HFF-Myc (cell line): ENCODE measurements around the gene ANGEL2.

ENCODE experiments used
- DNase-seq: peaks from one replicate; pipeline ENCODE4 v3.0.0-alpha.2; 2011; ENCODE audit warnings: low read depth; ENCODE audit errors: extremely low read depth
- H3K4me3 ChIP-seq: replicated peaks from 2 replicates; pipeline ENCODE4 v1.5.1; 2011; ENCODE audit warnings: low read depth, mild to moderate bottlenecking, control low read depth, low read length
- TF ChIP-seq, protein P1 (sequence below): IDR thresholded peaks from 2 replicates; pipeline ENCODE4 v1.5.1; 2012; ENCODE audit warnings: mild to moderate bottlenecking, low read depth, low read length, control low read depth; ENCODE audit errors: missing control alignments

Gene ANGEL2

DNA sequence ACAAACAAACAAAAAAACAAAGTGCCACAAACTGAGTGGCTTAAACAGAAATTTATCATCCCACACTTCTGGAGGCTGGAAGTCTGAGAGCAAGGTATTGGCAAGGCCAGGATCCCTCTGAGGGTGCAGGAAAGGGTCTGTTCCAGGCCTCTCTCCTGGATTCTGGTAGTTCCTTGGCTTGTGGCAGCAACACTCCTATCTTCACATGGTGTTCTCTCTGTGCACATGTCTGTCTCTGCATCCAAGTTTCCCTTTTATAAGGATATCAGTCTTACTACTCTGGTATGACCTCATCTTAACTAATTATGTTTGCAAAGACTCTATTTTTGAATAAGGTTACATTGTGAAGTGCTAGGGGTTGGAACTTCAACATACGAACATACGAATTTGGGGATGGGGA, 70.6 kb downstream of the ANGEL2 start:
- H3K4me3 ChIP-seq: no peak overlapping the region
- TF ChIP-seq, protein P1, sequence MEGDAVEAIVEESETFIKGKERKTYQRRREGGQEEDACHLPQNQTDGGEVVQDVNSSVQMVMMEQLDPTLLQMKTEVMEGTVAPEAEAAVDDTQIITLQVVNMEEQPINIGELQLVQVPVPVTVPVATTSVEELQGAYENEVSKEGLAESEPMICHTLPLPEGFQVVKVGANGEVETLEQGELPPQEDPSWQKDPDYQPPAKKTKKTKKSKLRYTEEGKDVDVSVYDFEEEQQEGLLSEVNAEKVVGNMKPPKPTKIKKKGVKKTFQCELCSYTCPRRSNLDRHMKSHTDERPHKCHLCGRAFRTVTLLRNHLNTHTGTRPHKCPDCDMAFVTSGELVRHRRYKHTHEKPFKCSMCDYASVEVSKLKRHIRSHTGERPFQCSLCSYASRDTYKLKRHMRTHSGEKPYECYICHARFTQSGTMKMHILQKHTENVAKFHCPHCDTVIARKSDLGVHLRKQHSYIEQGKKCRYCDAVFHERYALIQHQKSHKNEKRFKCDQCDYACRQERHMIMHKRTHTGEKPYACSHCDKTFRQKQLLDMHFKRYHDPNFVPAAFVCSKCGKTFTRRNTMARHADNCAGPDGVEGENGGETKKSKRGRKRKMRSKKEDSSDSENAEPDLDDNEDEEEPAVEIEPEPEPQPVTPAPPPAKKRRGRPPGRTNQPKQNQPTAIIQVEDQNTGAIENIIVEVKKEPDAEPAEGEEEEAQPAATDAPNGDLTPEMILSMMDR: no peak
- no peak for DNase-seq

DNA sequence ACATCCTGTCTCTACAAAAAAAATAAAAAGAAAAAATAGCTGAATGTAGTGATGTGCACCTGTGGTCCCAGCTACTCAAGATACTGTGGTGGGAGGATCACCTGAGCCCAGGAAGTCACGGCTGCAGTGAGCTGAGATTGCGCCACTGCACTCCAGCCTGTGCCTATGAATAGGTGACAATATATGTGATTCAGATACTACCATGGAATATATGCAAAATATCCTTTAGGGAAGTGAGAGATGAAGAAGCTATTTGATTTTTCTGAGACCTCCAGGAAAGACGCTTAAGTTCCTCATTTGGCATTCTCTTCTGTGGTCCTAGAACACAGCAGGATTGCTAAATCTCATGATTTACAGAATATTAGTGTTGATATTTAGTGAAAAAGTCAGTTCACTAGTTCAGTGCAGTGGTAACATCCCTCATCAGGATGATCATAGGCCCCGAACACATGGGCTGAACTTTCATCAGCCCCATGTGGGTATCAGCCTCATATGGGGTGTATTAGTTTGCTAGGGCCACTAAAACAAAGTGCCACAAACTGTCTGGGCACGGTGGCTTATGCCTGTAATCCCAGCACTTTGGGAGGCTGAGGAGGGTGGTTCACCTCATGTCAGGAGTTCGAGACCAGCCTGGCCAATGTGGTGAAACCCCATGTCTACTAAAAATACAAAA, 71.3 kb downstream of the ANGEL2 start:
- no peak overlapping the region for H3K4me3 ChIP-seq
- TF ChIP-seq, protein P1: no peak
- DNase-seq: no peak

DNA sequence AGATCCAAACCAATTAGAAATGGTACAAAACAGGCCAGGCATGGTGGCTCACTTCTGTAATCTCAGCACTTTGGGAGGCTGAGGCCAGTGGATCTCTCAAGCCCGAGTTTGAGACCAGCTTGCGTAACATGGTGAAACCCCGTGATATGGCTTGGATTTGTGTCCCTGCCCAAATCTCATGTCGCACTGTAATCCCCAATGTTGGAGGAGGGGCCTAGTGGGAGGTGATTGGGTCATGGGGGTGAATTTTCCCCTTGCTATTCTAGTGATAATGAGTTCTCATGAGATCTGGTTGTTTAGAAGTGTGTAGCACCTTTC, 72.3 kb downstream of the ANGEL2 start:
- TF ChIP-seq, protein P1: no peak
- no peak for DNase-seq
- no peak overlapping the region for H3K4me3 ChIP-seq

DNA sequence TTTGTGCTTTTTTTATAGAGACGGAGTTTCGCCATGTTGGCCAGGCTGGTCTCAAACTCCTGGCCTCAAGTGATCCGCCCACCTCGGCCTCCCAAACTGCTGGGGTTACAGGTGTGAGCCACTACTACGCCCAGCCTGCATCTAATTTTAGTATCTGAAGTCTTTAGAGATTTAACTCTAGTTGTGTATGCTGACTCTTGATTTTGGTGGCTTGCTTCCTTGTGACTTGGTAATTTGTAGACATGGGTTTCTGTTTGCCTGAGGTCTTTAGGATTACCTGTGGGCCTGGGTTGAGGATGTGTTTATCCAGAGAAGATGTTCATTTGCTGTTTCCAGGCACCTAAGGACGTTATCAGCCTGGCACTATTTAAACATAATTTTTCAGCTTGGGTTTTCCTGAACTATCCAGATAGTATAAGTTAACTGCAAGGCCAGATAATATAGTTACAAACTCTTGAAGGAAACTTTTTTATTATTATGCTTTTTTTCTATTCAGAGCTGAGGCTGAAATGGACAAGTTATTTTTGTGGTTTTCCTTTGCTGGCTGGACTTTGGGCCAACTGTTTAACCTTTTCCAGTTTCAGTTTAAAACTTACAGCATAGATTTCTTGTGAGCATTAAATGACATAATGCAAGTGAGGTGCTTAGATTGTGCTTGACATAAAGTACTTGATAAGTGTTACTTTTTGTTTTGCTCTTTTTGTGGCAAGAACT, 72.8 kb downstream of the ANGEL2 start:
- no peak for DNase-seq

More for the DNA sequence above, 72.8 kb downstream of the ANGEL2 start:
- TF ChIP-seq, protein P1: no peak
- H3K4me3 ChIP-seq: no peak overlapping the region
